Measurements from ENCODE around the gene DHX29.

DHX29 gene, protein sequence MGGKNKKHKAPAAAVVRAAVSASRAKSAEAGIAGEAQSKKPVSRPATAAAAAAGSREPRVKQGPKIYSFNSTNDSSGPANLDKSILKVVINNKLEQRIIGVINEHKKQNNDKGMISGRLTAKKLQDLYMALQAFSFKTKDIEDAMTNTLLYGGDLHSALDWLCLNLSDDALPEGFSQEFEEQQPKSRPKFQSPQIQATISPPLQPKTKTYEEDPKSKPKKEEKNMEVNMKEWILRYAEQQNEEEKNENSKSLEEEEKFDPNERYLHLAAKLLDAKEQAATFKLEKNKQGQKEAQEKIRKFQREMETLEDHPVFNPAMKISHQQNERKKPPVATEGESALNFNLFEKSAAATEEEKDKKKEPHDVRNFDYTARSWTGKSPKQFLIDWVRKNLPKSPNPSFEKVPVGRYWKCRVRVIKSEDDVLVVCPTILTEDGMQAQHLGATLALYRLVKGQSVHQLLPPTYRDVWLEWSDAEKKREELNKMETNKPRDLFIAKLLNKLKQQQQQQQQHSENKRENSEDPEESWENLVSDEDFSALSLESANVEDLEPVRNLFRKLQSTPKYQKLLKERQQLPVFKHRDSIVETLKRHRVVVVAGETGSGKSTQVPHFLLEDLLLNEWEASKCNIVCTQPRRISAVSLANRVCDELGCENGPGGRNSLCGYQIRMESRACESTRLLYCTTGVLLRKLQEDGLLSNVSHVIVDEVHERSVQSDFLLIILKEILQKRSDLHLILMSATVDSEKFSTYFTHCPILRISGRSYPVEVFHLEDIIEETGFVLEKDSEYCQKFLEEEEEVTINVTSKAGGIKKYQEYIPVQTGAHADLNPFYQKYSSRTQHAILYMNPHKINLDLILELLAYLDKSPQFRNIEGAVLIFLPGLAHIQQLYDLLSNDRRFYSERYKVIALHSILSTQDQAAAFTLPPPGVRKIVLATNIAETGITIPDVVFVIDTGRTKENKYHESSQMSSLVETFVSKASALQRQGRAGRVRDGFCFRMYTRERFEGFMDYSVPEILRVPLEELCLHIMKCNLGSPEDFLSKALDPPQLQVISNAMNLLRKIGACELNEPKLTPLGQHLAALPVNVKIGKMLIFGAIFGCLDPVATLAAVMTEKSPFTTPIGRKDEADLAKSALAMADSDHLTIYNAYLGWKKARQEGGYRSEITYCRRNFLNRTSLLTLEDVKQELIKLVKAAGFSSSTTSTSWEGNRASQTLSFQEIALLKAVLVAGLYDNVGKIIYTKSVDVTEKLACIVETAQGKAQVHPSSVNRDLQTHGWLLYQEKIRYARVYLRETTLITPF (N-terminal part only)

DNA sequence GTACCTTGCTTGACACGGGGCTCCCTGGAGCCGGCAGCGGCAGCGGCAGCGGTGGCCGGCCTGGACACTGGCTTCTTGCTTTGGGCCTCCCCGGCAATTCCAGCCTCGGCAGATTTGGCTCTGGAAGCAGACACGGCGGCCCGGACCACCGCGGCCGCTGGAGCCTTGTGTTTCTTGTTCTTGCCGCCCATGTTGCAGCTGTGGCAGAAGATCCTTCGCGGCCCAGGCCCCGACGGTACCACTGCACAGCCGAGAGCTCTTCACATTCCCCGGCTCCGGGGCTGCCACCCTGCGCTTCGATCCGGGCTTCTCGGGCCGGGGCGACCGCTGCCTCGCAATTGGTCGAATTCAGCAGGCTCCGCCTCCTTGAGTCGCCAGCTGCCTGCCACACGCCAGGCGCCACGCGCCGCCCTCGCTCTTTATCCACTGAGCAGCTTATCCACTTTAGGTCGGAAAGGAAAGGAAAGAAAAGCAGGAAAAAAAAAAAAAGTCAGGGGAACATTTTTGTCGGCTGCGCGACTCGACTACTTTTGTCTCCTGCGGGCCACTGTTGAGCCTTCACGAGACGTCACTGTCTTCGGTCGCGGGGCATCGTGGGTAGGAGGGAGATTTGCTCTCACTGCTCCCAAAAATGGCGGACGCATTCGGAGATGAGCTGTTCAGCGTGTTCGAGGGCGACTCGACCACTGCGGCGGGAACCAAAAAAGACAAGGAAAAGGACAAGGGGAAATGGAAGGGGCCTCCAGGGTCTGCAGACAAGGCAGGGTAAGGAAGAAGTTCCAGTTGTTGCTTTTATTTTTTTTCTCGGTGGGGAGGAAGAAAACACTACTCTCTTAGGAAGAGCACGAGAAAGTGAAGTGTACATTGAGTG lies at the start of gene DHX29, which contains the start of gene MTREX:
Gene DHX29 (minus strand): TSS at position 312 of the 871 bp plus-strand sequence. CDS start 121 bp downstream, at position 191.
Gene MTREX (plus strand): TSS at position 607 of the 871 bp plus-strand sequence. CDS start 25 bp downstream, at position 632.
- no peak within 1 kb of the TSS for H3K27ac Mint-ChIP-seq
- H3K27me3 Mint-ChIP-seq, result no peaks in the 10 kb centered on the region
- peaks cover 11% of the 10 kb centered on the region for H3K36me3 Mint-ChIP-seq
- peaks cover 39% of the 10 kb centered on the region for H3K4me1 Mint-ChIP-seq
- H3K9me3 Mint-ChIP-seq, result no peaks in the 10 kb centered on the region
- H3K4me3 Mint-ChIP-seq, result no peak within 1 kb of the TSS

DNA sequence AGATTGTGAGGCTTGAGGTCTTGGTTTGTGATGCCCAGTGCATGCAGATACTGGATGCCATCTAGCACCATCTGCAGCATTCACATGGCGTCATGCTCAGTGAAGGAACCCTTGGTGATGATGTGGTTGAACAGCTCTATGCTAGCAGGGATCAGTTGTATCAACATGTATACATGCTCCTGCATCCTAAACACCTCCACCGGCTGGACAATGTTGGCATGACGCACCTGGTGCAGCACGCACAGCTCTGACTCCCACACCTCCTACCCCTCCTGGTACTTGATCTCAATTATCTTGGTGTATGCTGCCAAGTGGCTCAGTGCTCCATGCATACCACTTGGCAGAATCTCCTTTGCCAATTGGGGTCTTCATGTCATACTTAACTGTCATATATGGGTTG lies 49.4 kb upstream of the DHX29 start:
- Mint-ChIP-seq H3K27ac (no peak overlapping the region), H3K36me3 (peaks cover 39% of the 10 kb centered on the region), H3K9me3 (no peaks in the 10 kb centered on the region), H3K4me3 (no peak overlapping the region), H3K27me3 (no peaks in the 10 kb centered on the region), H3K4me1 (no peaks in the 10 kb centered on the region)

DNA sequence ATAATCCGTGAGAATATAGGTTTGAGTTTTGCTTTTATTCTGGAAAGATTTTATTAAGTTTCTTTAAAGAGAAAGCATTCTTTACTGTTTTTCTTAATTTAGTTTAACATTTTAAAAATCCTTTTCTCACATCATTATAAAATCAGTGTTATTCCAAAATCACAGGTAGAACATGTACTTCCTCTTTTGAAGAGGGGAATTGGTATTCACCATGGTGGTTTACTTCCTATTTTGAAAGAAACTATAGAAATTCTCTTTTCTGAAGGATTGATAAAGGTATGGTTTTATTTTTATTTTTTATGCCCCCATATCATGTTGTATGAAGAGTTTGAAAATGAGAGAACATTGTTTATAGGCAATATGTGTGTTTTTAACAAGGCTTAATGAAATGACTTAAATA lies 43.3 kb upstream of the DHX29 start:
- Mint-ChIP-seq H3K36me3 (peaks cover 47% of the 10 kb centered on the region), H3K4me1 (peaks cover 6% of the 10 kb centered on the region), H3K4me3 (no peak overlapping the region)

DNA sequence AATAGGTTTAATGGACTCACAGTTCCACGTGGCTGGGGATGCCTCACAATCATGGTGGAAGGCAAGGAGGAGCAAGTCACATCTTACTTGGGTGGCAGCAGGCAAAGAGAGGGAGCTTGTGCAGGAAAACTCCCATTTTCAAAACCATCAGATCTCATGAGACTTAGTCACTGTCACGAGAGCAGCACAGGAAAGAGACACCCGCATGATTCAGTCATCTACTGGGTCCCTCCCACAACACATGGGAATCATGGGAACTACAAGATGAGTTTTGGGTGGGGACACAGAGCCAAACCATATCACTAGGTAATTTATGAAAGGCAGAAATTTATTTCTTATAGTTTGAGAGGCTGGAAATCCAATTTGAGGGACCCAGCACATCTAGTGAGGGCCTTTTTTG lies 40.3 kb upstream of the DHX29 start:
- peaks cover 42% of the 10 kb centered on the region for H3K36me3 Mint-ChIP-seq
- H3K4me1 Mint-ChIP-seq, result peaks cover 11% of the 10 kb centered on the region
- H3K27me3 Mint-ChIP-seq, result no peaks in the 10 kb centered on the region
- no peak overlapping the region for H3K4me3 Mint-ChIP-seq
- H3K9me3 Mint-ChIP-seq, result no peaks in the 10 kb centered on the region
- H3K27ac Mint-ChIP-seq, result no peak overlapping the region

More for the DNA sequence above, 43.3 kb upstream of the DHX29 start:
- no peaks in the 10 kb centered on the region for H3K9me3 Mint-ChIP-seq
- no peaks in the 10 kb centered on the region for H3K27me3 Mint-ChIP-seq
- no peak overlapping the region for H3K27ac Mint-ChIP-seq

DNA sequence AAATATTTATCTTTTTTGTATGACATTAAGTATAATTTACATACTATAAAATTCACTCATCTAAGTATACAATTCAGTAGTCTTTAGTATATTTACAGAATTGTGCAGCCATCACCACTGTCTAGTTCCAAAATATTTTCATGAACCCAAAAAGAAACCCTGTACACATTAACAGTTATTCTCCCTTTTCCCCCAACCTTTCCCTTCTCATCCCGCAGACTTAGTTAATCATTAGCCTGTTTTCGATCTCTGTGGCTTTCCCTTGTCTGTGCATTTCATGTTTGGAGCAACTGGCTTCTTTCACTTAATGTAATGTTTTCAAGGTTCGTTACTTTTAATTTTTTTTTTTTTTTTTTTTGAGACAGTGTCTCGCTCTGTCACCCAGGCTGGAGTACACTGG lies 37.8 kb upstream of the DHX29 start:
- Mint-ChIP-seq H3K9me3 (no peaks in the 10 kb centered on the region), H3K4me3 (no peak overlapping the region), H3K27ac (no peak overlapping the region), H3K4me1 (peaks cover 11% of the 10 kb centered on the region), H3K36me3 (peaks cover 32% of the 10 kb centered on the region), H3K27me3 (no peaks in the 10 kb centered on the region)

DNA sequence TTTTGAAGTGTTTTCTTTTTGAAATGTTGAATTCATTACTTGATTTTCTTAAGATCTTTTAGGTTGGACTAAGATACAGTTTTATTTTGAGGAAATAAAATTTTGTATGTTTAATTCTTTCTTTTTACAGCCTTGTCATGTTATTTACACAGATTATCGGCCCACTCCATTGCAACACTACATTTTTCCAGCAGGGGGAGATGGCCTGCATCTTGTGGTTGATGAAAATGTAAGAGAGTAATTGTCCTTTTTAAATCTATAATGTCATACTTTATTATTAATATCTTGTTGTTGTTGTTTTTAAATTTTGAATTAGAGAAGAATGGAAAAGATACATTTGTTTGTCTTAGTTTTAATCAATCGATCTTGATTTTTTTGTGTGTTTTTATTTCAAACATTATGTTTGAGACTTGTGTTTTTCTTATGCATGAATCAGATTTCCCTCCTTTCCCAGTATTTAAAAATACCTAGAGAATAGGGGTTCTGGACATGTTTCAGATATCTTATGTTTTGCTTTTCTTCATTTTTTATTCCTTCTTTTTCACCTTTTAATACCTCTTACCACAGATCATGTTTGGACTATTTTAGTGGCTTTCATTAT lies 37.0 kb upstream of the DHX29 start:
- H3K9me3 Mint-ChIP-seq, result no peaks in the 10 kb centered on the region
- no peaks in the 10 kb centered on the region for H3K27me3 Mint-ChIP-seq
- H3K4me1 Mint-ChIP-seq, result peaks cover 12% of the 10 kb centered on the region
- peaks cover 25% of the 10 kb centered on the region for H3K36me3 Mint-ChIP-seq
- peak overlapping the region; percentile 89 for H3K27ac Mint-ChIP-seq
- no peak overlapping the region for H3K4me3 Mint-ChIP-seq

DNA sequence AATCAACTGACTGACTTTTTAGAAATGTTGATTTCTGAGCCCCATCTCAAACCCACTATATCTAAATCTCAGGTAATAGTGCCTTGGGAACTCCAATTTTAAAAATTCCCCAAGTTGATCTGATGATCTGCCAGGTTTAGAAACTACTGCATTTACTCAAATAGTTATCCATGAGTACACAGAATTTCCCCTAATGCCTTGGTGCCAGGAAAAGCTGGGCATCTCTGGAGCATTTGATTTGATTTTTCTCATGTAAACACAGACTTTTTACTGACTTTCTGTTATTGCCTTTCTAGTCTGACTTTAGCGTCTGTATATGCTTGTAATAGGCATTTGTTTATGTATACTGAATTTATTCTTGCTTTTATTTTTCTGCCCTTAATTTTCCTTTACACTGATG lies 36.1 kb upstream of the DHX29 start:
- peak overlapping the region; percentile 77 for H3K27ac Mint-ChIP-seq
- no peaks in the 10 kb centered on the region for H3K9me3 Mint-ChIP-seq
- H3K4me1 Mint-ChIP-seq, result peaks cover 21% of the 10 kb centered on the region
- no peaks in the 10 kb centered on the region for H3K27me3 Mint-ChIP-seq
- H3K4me3 Mint-ChIP-seq, result no peak overlapping the region
- H3K36me3 Mint-ChIP-seq, result peaks cover 23% of the 10 kb centered on the region

DNA sequence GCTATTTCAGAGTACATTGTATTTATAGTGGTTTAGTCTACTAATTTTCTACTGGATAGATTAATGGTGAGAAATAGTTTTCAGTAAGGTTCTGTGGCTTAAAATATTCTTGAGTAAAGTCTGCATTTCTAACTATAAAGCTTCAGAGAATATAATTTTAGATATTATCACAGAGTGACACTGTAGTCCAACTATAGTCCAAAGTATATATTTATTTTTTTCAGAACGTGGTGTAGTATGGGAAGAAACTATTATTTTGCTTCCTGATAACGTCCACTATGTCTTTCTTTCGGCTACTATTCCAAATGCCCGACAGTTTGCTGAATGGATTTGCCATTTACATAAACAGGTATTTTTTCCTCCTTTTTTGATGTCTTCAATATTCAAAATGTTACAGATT lies 35.6 kb upstream of the DHX29 start:
- Mint-ChIP-seq H3K27ac (peak overlapping the region; percentile 77), H3K36me3 (peaks cover 23% of the 10 kb centered on the region), H3K27me3 (no peaks in the 10 kb centered on the region), H3K4me1 (peaks cover 26% of the 10 kb centered on the region), H3K9me3 (no peaks in the 10 kb centered on the region), H3K4me3 (no peak overlapping the region)

DNA sequence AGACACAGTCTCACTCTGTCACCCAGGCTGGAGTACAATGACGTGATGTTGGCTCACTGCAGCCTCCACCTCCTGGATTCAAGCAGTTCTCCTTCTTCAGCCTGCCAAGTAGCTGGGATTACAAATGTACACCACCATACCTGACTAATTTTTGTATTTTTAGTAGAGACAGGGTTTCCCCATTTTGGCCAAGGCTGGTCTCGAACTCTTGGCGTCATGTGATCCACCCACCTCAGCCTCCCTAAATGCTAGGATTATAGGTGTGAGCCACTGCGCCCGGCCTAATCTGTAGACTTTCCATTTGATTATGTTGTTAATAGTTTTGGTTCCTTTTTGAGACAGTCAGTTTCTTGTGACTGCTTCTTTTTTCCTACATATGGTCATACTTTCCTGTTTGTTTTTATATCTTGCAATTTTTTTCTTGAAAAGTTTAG lies 31.3 kb upstream of the DHX29 start:
- peak overlapping the region; percentile 72 for H3K4me3 Mint-ChIP-seq
- H3K36me3 Mint-ChIP-seq, result peaks cover 10% of the 10 kb centered on the region
- H3K9me3 Mint-ChIP-seq, result no peaks in the 10 kb centered on the region
- peaks cover 31% of the 10 kb centered on the region for H3K4me1 Mint-ChIP-seq
- peak overlapping the region; percentile 88 for H3K27ac Mint-ChIP-seq
- no peaks in the 10 kb centered on the region for H3K27me3 Mint-ChIP-seq

DNA sequence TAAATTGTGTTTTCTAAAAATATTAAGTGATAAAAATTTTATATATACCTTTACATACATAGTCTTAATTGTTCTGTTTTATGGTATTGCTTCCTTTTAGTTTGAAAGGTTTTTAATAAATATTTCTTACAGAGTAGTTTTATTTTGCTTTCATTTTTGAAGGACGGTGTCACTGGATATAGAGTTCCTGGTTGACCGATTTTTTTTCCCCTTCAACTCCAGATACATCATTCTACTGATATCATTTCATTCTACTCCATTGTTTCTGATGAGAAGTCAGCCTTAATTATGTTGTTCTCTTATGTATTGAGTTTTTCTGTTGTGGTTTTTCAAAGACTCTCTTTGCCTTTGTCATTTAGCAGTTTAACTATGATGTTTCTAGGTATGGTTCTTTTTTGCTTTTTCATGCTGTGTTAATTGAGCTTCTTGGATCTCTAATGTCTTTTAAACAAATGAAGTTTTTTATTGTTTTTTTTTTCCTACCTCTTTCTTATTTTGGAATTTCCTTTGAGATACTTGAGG lies 30.7 kb upstream of the DHX29 start:
- peaks cover 12% of the 10 kb centered on the region for H3K36me3 Mint-ChIP-seq
- H3K4me3 Mint-ChIP-seq, result peak overlapping the region; percentile 16
- no peaks in the 10 kb centered on the region for H3K27me3 Mint-ChIP-seq
- H3K4me1 Mint-ChIP-seq, result peaks cover 32% of the 10 kb centered on the region
- no peaks in the 10 kb centered on the region for H3K9me3 Mint-ChIP-seq
- H3K27ac Mint-ChIP-seq, result peak overlapping the region; percentile 79

DNA sequence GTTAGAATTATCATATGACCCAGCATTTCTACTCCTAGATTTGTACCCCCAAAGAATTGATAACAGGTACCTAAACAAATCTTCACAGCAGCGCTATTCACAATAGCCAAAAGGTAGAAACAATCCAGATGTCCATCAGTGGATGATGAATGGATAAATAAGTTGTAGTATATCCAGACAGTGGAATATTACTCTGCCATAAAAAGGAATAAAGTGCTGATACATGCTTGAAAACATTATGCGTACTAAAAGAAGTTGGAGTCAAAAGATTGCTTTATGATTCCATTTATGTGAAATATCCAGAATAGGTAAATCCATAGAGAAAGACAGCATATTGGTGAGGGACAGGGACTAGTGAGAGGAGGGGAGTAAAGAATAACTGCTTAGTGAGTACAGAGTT lies 26.3 kb upstream of the DHX29 start:
- H3K9me3 Mint-ChIP-seq, result no peaks in the 10 kb centered on the region
- peaks cover 30% of the 10 kb centered on the region for H3K36me3 Mint-ChIP-seq
- peaks cover 55% of the 10 kb centered on the region for H3K4me1 Mint-ChIP-seq
- H3K27me3 Mint-ChIP-seq, result no peaks in the 10 kb centered on the region
- H3K27ac Mint-ChIP-seq, result no peak overlapping the region
- no peak overlapping the region for H3K4me3 Mint-ChIP-seq

DNA sequence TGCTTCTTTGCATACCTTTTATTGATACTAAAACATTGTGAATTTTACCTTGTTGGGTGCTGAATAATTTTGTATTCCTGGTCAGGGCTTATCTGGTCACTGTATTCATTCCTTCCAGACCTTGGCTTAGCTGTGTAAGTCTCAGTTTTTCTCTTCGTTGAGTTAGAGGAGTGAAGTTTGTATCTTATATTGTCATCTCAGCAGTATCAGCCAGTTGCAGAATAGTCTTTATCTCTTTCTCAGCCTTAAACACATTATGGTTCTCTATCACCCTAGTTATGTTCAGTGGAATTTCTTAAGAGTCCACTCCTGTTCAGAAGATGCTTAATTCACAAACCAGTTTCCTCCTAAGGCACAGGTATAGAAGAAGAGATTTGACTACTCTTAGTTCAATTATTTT lies 25.5 kb upstream of the DHX29 start:
- no peaks in the 10 kb centered on the region for H3K27me3 Mint-ChIP-seq
- H3K4me1 Mint-ChIP-seq, result peaks cover 47% of the 10 kb centered on the region
- H3K4me3 Mint-ChIP-seq, result no peak overlapping the region
- no peaks in the 10 kb centered on the region for H3K9me3 Mint-ChIP-seq
- H3K27ac Mint-ChIP-seq, result no peak overlapping the region
- peaks cover 33% of the 10 kb centered on the region for H3K36me3 Mint-ChIP-seq

DNA sequence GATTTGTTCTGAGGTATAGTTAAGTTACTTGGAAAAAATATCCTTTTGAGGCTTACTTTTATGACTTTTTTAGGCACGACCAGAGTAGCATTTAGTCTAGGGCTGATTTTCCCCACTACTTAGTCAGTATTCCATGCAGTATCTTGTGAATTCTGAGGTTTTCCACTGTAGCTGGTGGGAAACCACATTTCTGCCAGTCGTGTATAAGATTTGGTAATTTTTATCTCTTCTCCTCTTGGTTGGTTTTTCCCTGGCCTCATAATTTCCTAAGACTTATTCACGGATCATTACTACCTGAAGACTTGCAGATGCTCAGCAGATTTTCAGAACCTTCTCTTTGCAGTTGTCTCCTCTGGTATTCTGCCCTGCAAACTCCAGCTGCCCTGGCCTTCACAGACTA lies 23.8 kb upstream of the DHX29 start:
- no peak overlapping the region for H3K27ac Mint-ChIP-seq
- no peaks in the 10 kb centered on the region for H3K9me3 Mint-ChIP-seq
- peaks cover 33% of the 10 kb centered on the region for H3K36me3 Mint-ChIP-seq
- H3K27me3 Mint-ChIP-seq, result no peaks in the 10 kb centered on the region
- peaks cover 51% of the 10 kb centered on the region for H3K4me1 Mint-ChIP-seq
- no peak overlapping the region for H3K4me3 Mint-ChIP-seq

DNA sequence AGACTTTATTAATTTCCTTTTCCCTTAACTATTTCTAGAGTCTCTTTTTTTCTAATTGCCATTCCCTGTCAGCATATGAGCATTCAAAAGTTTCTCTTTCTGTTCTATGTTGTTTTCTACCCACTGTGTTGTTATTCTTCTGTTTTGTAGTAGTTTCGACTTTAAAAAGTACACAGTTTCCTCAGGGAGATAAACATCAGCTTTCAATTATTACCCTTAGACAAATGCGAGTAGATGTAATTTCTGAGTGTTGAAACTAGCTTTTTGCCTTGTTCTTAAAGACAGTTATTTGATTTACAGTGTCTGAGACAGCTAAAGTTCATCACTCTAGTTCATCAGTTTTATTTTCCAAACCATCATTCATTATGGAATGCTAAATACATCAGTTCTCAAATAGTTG lies 19.8 kb upstream of the DHX29 start:
- Mint-ChIP-seq H3K27ac (no peak overlapping the region), H3K4me1 (peaks cover 47% of the 10 kb centered on the region), H3K36me3 (peaks cover 24% of the 10 kb centered on the region)

More for the DNA sequence above, 19.8 kb upstream of the DHX29 start:
- no peaks in the 10 kb centered on the region for H3K27me3 Mint-ChIP-seq
- no peaks in the 10 kb centered on the region for H3K9me3 Mint-ChIP-seq
- no peak overlapping the region for H3K4me3 Mint-ChIP-seq
